Esophagus (tissue), 2 donors: ENCODE data around the gene CYP2D6. TPM values are rescaled to one million over a fixed set of nuclear protein-coding genes. Genes with fewer than 3 reads are reported as not detected.
"Not testable (repeated sequence)": the region's sequence is repeated elsewhere in the genome, so short reads cannot be mapped to it uniquely, and the experiment has no call there.

Source experiments
- H3K27ac ChIP-seq, 2 donors: one replicate each; pipeline ENCODE4 v1.5.1; 2013; ENCODE audit warnings: low read depth in 2 of 2, mild to moderate bottlenecking in 2 of 2, inconsistent platforms in 1 of 2, low read length in 1 of 2, moderate library complexity in 1 of 2
- H3K27me3 ChIP-seq, 2 donors: one replicate each; pipeline ENCODE4 v1.6.1; 2013; ENCODE audit warnings: low read length in 2 of 2, control low read depth in 1 of 2, mild to moderate bottlenecking in 1 of 2; ENCODE audit not compliant: insufficient read depth in 2 of 2, control insufficient read depth in 1 of 2
- H3K36me3 ChIP-seq, 2 donors: one replicate each; pipeline ENCODE4 v1.6.1; 2013; ENCODE audit warnings: low read length in 1 of 2; ENCODE audit not compliant: control insufficient read depth in 2 of 2, insufficient read depth in 2 of 2
- H3K4me1 ChIP-seq, 2 donors: one replicate each; pipeline ENCODE4 v1.6.1; 2013; ENCODE audit warnings: low read length in 1 of 2; ENCODE audit not compliant: control insufficient read depth in 2 of 2, insufficient read depth in 2 of 2
- H3K4me3 ChIP-seq, 2 donors: one replicate each; pipeline ENCODE4 v1.5.1; 2013; ENCODE audit warnings: low read length in 2 of 2, mild to moderate bottlenecking in 2 of 2, low read depth in 1 of 2, moderate library complexity in 1 of 2
- H3K9me3 ChIP-seq, 2 donors: one replicate each; pipeline ENCODE4 v1.6.1; 2013; ENCODE audit warnings: mild to moderate bottlenecking in 2 of 2, low read depth in 1 of 2, low read length in 1 of 2, moderate library complexity in 1 of 2; ENCODE audit not compliant: control insufficient read depth in 2 of 2, insufficient read depth in 1 of 2
- WGBS, 2 donors: extraction: QIAGEN DNeasy Blood & Tissue Kit; methylation state at CpG; one replicate each; pipeline ENCODE4 v1.1.7; 2013; 5-methylcytosine and 5-hydroxymethylcytosine counted together
- polyA plus RNA-seq, 2 donors: library from polyadenylated mRNA; stranded (reverse); fragments of 200-250 nt; gene quantifications; one replicate each; pipeline ENCODE4 v1.2.3, GENCODE V29; 2013
- donor health status: healthy with polysubstance abuse.
- donor health status: Bipolar disorder and iron deficiency.

CYP2D6 gene
- polyA plus RNA-seq, 2 donors, result 1.2 to 6.3 TPM

DNA sequence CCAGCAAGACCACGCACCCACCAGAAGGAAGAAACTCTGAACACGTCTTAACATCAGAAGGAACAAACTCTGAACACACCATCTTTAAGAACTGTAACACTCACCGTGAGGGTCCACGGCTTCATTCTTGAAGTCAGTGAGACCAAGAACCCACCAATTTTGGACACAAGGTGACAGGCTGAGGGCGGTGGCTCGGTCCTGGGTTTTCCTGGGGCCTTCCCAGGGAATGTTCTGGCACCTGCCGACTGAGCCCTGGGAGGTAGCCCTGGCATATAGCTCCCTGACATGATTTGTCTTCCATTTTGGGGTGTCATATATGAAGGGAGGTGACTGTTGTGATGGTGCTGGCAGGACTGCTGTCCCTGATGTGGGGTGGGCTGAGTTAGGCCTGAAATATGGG lies 8.9 kb upstream of the CYP2D6 start:
- not testable (repeated sequence) for H3K27ac ChIP-seq, H3K9me3 ChIP-seq, H3K4me1 ChIP-seq, H3K4me3 ChIP-seq, H3K27me3 ChIP-seq
- peaks cover 0 to 12% of the 10 kb centered on the region in 2 donors for H3K36me3 ChIP-seq
- WGBS, 2 donors, result 91 to 92% methylated on average over 7 of the region's 7 CpGs

DNA sequence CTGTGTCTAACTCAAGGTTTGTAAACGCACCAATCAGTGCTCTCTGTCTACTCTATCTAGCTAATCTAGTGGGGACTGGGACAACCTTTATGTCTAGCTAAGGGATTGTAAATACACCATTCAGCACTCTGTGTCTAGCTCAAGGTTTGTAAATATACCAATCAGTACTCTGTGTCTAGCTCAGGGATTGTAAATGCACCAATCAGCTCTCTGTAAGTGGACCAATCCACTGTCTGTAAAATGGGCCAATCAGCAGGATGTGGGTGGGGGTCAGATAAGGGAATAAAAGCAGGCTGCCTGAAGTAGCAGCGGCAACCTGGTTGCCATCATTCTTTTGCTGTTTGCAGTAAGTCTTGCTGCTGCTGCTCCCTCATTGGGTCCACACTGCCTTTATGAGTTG lies 8.4 kb upstream of the CYP2D6 start:
- Histone ChIP-seq H3K36me3 (peaks cover 0 to 10% of the 10 kb centered on the region in 2 donors), H3K4me3 (no peak overlapping the region), H3K27ac (no peak overlapping the region), H3K4me1 (no peaks in the 10 kb centered on the region), H3K27me3 (no peaks in the 10 kb centered on the region), H3K9me3 (no peaks in the 10 kb centered on the region)
- 96 to 97% methylated on average over 2 of the region's 2 CpGs for WGBS, 2 donors

DNA sequence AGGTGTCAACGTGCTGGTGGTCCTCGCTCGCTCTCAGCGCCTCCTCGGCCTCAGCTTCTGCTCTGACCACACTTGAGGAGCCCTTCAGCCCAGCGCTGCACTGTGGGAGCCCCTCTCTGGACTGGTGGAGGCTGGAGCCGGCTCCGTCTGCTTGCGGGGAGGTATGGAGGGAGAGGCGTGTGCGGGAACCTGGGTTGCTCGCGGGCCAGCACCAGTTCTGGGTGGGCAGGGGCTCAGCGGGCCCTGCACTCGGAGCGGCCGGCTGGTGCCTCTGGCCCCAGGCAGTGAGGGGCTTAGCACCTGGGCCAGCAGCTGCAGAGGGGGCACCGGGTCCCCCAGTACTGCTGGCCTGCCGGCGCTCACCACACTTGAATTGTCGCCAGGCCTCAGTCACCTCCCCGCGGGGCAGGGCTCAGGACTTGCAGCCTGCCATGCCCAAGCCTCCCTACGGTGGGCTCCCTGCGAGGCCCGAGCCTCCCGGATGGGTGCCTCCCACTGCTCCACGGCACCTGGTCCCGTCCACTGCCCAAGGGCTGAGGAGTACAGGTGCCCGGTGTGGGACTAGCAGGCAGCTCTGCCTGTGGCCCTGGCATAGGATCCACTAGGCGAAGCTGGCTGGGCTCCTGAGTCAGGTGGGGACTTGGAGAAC lies 7.6 kb upstream of the CYP2D6 start:
- Histone ChIP-seq H3K9me3 (no peaks in the 10 kb centered on the region), H3K27me3 (no peaks in the 10 kb centered on the region), H3K36me3 (peaks cover 0 to 10% of the 10 kb centered on the region in 2 donors), H3K27ac (no peak overlapping the region), H3K4me1 (no peaks in the 10 kb centered on the region), H3K4me3 (no peak overlapping the region)
- 88 to 91% methylated on average over 27 to 31 of the region's 31 CpGs for WGBS, 2 donors

DNA sequence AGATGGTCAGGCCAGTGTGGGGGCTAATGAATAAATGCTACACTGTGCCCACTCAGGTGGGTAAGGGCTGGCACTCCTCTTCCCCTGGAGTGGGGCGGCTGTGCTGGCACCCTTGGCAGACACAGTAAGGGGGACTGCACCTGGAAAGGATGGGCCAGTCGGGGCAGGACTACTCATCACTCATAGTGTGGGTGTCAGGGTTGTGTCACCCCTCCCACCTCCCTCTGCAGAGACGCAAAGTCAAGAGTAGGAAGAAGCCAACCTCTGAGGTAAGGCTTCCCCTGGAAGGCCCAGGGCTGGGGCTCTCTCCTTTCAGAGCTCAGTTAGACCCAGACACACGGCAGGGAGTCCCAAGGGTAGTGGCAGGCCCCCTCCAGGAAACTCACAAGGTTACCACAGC lies 5.1 kb upstream of the CYP2D6 start:
- not testable (repeated sequence) for H3K4me3 ChIP-seq, H3K27ac ChIP-seq, H3K9me3 ChIP-seq, H3K4me1 ChIP-seq, H3K36me3 ChIP-seq, H3K27me3 ChIP-seq
- no CpG with 5 or more reads among the region's 4 CpGs for WGBS, 2 donors

DNA sequence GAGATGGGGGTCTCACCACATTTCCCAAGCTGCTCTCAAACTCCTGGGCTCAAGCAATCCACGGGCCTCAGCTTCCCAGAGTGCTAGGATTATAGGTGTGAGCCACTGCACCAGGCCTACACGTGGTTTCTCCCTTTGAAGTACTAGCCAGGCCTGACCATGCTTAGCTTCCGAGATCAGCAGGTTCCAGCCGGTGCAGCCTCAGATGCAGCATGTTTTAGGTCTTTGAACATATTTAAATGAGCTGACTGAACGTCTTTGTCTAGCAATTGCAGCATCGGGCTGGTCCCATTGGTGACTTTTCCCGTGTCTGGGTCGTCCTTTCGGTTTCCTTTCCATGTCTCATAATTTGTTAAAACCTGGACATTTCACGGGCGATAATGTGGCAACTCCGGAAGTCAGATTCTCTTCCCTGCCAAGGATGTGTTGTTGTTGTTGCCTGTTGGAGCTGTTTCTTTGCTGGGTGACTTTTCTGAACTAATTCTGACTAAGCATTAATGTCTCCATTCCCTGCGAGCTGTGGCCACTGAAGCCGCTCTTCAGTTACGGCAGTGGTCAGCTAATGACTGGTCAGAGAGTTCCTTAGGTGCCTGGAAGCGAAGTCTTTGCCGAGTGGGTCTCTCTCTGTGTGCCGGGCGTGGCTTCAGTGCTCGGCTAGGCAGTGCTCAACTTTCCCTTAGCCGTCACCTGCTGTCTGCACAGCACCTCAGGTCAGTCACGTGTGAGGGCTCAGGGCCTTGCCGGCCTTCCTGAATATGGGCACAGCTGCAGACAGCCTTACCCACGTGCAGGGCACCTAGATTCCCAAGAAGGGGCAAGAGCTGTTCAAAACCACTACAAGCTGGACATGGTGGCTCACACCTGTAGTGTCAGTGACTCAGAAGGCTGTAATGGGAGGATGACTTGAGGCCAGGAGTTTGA lies 3.8 kb upstream of the CYP2D6 start:
- H3K36me3 ChIP-seq, result peaks cover 0 to 3% of the 10 kb centered on the region in 2 donors
- H3K9me3 ChIP-seq, result no peaks in the 10 kb centered on the region
- H3K27ac ChIP-seq, result no peak overlapping the region
- no peaks in the 10 kb centered on the region for H3K27me3 ChIP-seq
- WGBS, 2 donors, result 82% methylated on average over 24 of the region's 24 CpGs
- no peak overlapping the region for H3K4me3 ChIP-seq
- H3K4me1 ChIP-seq, result no peaks in the 10 kb centered on the region

DNA sequence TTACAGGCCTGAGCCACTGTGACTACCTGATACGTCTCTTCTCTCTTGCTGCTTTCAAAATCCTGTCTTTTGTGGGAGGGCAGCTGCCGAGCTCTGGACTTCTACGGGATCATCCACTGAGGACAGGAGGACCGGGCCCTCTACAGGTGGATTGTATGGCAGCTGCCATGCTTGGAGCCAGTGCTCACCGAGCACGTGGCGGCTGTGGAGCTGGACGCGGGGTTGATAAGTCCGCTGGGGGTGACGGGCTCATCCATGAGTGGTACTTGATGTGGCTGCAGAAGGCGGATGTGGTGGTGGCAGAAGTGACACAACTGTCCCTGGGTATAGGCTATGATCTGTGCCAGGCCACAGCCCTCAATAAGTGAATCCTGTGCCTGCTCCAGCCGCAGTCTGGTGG lies 1.8 kb upstream of the CYP2D6 start:
- 76 to 87% methylated on average over 12 to 13 of the region's 13 CpGs for WGBS, 2 donors
- no peak overlapping the region for H3K4me3 ChIP-seq
- H3K9me3 ChIP-seq, result no peaks in the 10 kb centered on the region
- no peaks in the 10 kb centered on the region for H3K27me3 ChIP-seq
- H3K27ac ChIP-seq, result no peak overlapping the region
- no peaks in the 10 kb centered on the region for H3K36me3 ChIP-seq
- H3K4me1 ChIP-seq, result peaks cover 0 to 3% of the 10 kb centered on the region in 2 donors

DNA sequence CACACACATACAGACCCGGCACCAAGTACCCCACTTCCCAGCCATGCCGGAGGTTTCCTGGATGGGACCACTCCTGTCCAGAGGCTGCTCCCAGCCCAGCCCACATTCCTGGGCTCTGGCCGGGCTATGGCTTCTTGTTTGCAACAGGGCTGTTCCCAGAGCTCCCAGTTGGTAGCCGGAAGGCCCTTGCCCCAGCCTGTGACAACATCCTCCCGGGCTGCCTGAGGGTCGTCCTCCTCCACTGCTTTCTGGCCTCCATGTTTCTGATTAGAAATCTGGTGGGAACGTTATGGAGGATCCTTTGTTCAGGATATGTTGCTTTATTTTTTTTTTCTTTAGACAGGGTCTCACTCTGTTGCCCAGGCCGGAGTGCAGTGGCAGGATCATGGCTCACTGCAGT lies 952 bp upstream of the CYP2D6 start:
- Histone ChIP-seq H3K4me3 (no peak overlapping the region), H3K9me3 (no peaks in the 10 kb centered on the region), H3K4me1 (peaks cover 0 to 3% of the 10 kb centered on the region in 2 donors), H3K36me3 (no peaks in the 10 kb centered on the region), H3K27ac (no peak overlapping the region), H3K27me3 (no peaks in the 10 kb centered on the region)
- 75% methylated on average over 8 of the region's 8 CpGs for WGBS, 2 donors

DNA sequence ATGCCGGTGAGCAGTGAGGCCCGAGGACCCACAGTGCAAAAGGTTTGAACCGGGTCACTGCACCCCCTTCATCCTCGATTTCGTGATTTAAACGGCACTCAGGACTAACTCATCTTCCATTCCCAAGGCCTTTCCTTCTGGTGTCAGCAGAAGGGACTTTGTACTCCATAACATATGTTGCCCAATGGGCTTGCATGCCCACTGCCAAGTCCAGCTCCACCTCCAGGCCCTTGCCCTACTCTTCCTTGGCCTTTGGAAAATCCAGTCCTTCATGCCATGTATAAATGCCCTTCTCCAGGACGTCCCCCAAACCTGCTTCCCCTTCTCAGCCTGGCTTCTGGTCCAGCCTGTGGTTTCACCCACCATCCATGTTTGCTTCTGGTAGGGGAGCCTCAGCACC lies 428 bp downstream of the CYP2D6 start:
- not testable (repeated sequence) for H3K4me3 ChIP-seq, H3K4me1 ChIP-seq, H3K9me3 ChIP-seq, H3K36me3 ChIP-seq, H3K27me3 ChIP-seq, H3K27ac ChIP-seq
- WGBS, 2 donors, result 0% methylated on average over 1 of the region's 7 CpGs

DNA sequence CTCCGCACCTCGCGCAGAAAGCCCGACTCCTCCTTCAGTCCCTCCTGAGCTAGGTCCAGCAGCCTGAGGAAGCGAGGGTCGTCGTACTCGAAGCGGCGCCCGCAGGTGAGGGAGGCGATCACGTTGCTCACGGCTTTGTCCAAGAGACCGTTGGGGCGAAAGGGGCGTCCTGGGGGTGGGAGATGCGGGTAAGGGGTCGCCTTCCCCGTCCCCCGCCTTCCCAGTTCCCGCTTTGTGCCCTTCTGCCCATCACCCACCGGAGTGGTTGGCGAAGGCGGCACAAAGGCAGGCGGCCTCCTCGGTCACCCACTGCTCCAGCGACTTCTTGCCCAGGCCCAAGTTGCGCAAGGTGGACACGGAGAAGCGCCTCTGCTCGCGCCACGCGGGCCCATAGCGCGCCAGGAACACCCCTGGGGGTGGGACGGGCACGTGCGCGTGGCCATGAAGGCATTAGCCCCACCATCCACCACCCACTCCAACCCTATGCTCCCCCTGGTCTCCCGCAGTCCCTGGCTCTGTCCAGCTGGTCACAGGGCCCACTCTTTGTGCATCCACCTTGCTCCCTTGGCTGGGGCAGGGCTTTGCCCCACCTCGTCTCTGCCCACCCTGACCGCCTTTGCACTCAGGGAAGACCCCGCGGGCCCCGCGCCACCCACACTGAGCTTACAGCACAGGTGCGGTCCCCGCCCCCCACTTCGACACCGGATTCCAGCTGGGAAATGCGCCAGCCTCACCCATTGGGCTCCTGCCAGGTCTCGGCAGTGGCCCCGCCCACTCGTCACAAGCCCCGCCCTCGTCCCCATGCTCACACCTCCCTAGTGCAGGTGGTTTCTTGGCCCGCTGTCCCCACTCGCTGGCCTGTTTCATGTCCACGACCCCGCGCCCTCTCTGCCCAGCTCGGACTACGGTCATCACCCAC lies 1.6 kb downstream of the CYP2D6 start:
- not testable (repeated sequence) for H3K4me1 ChIP-seq, H3K27me3 ChIP-seq, H3K36me3 ChIP-seq, H3K4me3 ChIP-seq, H3K27ac ChIP-seq, H3K9me3 ChIP-seq
- 62 to 64% methylated on average over 44 to 65 of the region's 65 CpGs for WGBS, 2 donors
